ENCODE measurements around the gene CLN5. TPM values are rescaled to one million over a fixed set of nuclear protein-coding genes. Genes with fewer than 3 reads are reported as not detected.

The CLN5 gene
- total and polyA plus RNA-seq, 2 of the 13 experiments (the other 11 are each of a cell fraction or from before 2014, with no cell fraction given) = 10.1 to 13.7 TPM

- no peak; the same call in 1 of the 2 replicates for TF ChIP-seq SKIL (CRISPR knock-in tag; IDR thresholded peaks at IDR 0.05; ENCODE audit: borderline replicate concordance)
- TF ChIP-seq RORA (CRISPR knock-in tag; IDR thresholded peaks at IDR 0.05) = no peak
- TF ChIP-seq MZF1 (CRISPR knock-in tag; IDR thresholded peaks at IDR 0.05; ENCODE audit: borderline replicate concordance) = no peak
- no peak for TF ChIP-seq ZNF12 (CRISPR knock-in tag; IDR thresholded peaks at IDR 0.05)
- TF ChIP-seq SIX4 (CRISPR knock-in tag; IDR thresholded peaks at IDR 0.05) = no peak
- no peak for TF ChIP-seq ZFP36L2 (CRISPR knock-in tag; IDR thresholded peaks at IDR 0.05)
- TF ChIP-seq MTERF4 (CRISPR knock-in tag; IDR thresholded peaks at IDR 0.05) = no peak
- TF ChIP-seq ZNF782 (CRISPR knock-in tag; IDR thresholded peaks at IDR 0.05; ENCODE audit: borderline replicate concordance) = no peak
- 0 out of 2 replicates have a peak, but pooled peaks have one; percentile 1 for TF ChIP-seq FOXO1 (CRISPR knock-in tag; IDR thresholded peaks at IDR 0.05)
- peak; percentile 99 for TF ChIP-seq ZNF687 (CRISPR knock-in tag; IDR thresholded peaks at IDR 0.05)
- TF ChIP-seq ZNF430 (CRISPR knock-in tag; IDR thresholded peaks at IDR 0.05) = peak; percentile 76; the same call in 1 of the 2 replicates
- TF ChIP-seq FOXJ3 (CRISPR knock-in tag; IDR thresholded peaks at IDR 0.05; ENCODE audit: borderline replicate concordance) = no peak
- peak; percentile 79; the same call in 1 of the 2 replicates for TF ChIP-seq BRCA1 (CRISPR knock-in tag; IDR thresholded peaks at IDR 0.05)
- TF ChIP-seq ZFY (CRISPR knock-in tag; IDR thresholded peaks at IDR 0.05) = peak; percentile 90
- TF ChIP-seq PAWR (CRISPR knock-in tag; IDR thresholded peaks at IDR 0.05; ENCODE audit: borderline replicate concordance) = peak; percentile 86
- TF ChIP-seq ZNF749 (CRISPR knock-in tag; IDR thresholded peaks at IDR 0.05; ENCODE audit: borderline replicate concordance) = peak; percentile 90; the same call in 1 of the 2 replicates
- TF ChIP-seq MBD4 (IDR thresholded peaks at IDR 0.05; ENCODE audit: borderline replicate concordance, low read length) = no peak
- peak; percentile 28 for TF ChIP-seq STAG1 (CRISPR knock-in tag; IDR thresholded peaks at IDR 0.05)
- no peak; the same call in 1 of the 2 replicates for TF ChIP-seq ZFP62 (CRISPR knock-in tag; IDR thresholded peaks at IDR 0.05)
- TF ChIP-seq KDM1A (CRISPR knock-in tag; IDR thresholded peaks at IDR 0.05) = no peak
- peak; percentile 90 for TF ChIP-seq PBX3 (CRISPR knock-in tag; IDR thresholded peaks at IDR 0.05; ENCODE audit: borderline replicate concordance)
- no peak for TF ChIP-seq ZNF746 (CRISPR knock-in tag; IDR thresholded peaks at IDR 0.05)
These were observed at the start of gene CLN5 (continued) for GRCh38 chr13:76991796-76992547.

Measured in HepG2 (cell line).